Measurements from ENCODE around the gene ITPK1. TPM values are rescaled to one million over a fixed set of nuclear protein-coding genes. Genes with fewer than 3 reads are reported as not detected.
A peak's percentile ranks its signal among the peaks of the same experiment; 100 is the strongest.

ITPK1 gene
- total RNA-seq, 4 donors from 2014 or later: 19.7 to 97.7 (median 26.5) TPM

- Histone ChIP-seq H3K9me3 (no peaks in the 10 kb centered on the region), H3K4me1 (peaks cover 0 to 19% of the 10 kb centered on the region in 2 donors), H3K4me3 (no peak overlapping the region), H3K27me3 (no peaks in the 10 kb centered on the region), H3K36me3 (no peaks in the 10 kb centered on the region), H3K27ac (no peak overlapping the region)
- no peak for DNase-seq
- intact Hi-C loops (cut with DNase I; ENCODE audit: low total_unique reads): no loop called here
- TF ChIP-seq POLR2A (IDR thresholded peaks at IDR 0.05): no peak
- TF ChIP-seq CTCF (IDR thresholded peaks at IDR 0.05): no peak
These were observed 63.9 kb downstream of the ITPK1 start for GRCh38 chr14:93051600-93052546.

- TF ChIP-seq CTCF (IDR thresholded peaks at IDR 0.05): no peak
- no peak for TF ChIP-seq POLR2A (IDR thresholded peaks at IDR 0.05)
- Histone ChIP-seq H3K4me3 (no peak overlapping the region), H3K4me1 (peaks cover 0 to 11% of the 10 kb centered on the region in 2 donors), H3K9me3 (no peaks in the 10 kb centered on the region), H3K27ac (peak overlapping the region in 1 of 2 donors; percentile 12), H3K27me3 (no peaks in the 10 kb centered on the region), H3K36me3 (no peaks in the 10 kb centered on the region)
- intact Hi-C loops (cut with DNase I; ENCODE audit: low total_unique reads): no loop called here
- no peak for DNase-seq
These were observed 65.0 kb downstream of the ITPK1 start for GRCh38 chr14:93050761-93051160.

GRCh38 chr14:93049867-93050331, 65.8 kb downstream of the ITPK1 start:
- peaks cover 0 to 6% of the 10 kb centered on the region in 2 donors for H3K4me1 ChIP-seq

GRCh38 chr14:93049315-93049714, 66.4 kb downstream of the ITPK1 start:
- Histone ChIP-seq H3K9me3 (no peaks in the 10 kb centered on the region), H3K27ac (peak overlapping the region in 1 of 2 donors; percentile 32), H3K27me3 (no peaks in the 10 kb centered on the region), H3K4me1 (peaks cover 0 to 6% of the 10 kb centered on the region in 2 donors), H3K4me3 (no peak overlapping the region), H3K36me3 (no peaks in the 10 kb centered on the region)
- intact Hi-C loops (cut with DNase I; ENCODE audit: low total_unique reads): no loop called here
- TF ChIP-seq POLR2A (IDR thresholded peaks at IDR 0.05): no peak
- TF ChIP-seq CTCF (IDR thresholded peaks at IDR 0.05): no peak
- DNase-seq: no peak

More at GRCh38 chr14:93049867-93050331, 65.8 kb downstream of the ITPK1 start:
- peak overlapping the region; percentile 12 to 32 for H3K27ac ChIP-seq
- intact Hi-C loops (cut with DNase I; ENCODE audit: low total_unique reads): no loop called here
- no peak for TF ChIP-seq POLR2A (IDR thresholded peaks at IDR 0.05)
- TF ChIP-seq CTCF (IDR thresholded peaks at IDR 0.05): peak in 1 of 4 experiments; percentile 15
- no peaks in the 10 kb centered on the region for H3K27me3 ChIP-seq
- no peak for DNase-seq
- H3K4me3 ChIP-seq: no peak overlapping the region
- H3K9me3 ChIP-seq: no peaks in the 10 kb centered on the region
- H3K36me3 ChIP-seq: no peaks in the 10 kb centered on the region

- TF ChIP-seq CTCF (IDR thresholded peaks at IDR 0.05) (no peak), POLR2A (IDR thresholded peaks at IDR 0.05) (no peak)
- DNase-seq: no peak
- Histone ChIP-seq H3K4me1 (peaks cover 0 to 6% of the 10 kb centered on the region in 2 donors), H3K36me3 (no peaks in the 10 kb centered on the region), H3K27ac (no peak overlapping the region), H3K27me3 (no peaks in the 10 kb centered on the region), H3K4me3 (no peak overlapping the region), H3K9me3 (no peaks in the 10 kb centered on the region)
- intact Hi-C loops (cut with DNase I; ENCODE audit: low total_unique reads): no loop called here
These were observed 66.9 kb downstream of the ITPK1 start for GRCh38 chr14:93048843-93049242.
